ENCODE results near the gene CRYZL1.
"Not testable (repeated sequence)": the region's sequence is repeated elsewhere in the genome, so short reads cannot be mapped to it uniquely, and the experiment has no call there.

Gene CRYZL1

GRCh38 chr21:33641352-33642026, at the start of gene CRYZL1:
TSS of gene CRYZL1 (minus strand) at chr21:33641741. CDS start at chr21:33631551, 10,190 bp downstream.
- DNase-seq = peak; percentile 99 to 100

GRCh38 chr21:33690874-33691273, 49.3 kb upstream of the CRYZL1 start:
- DNase-seq = no peak

- no peak for DNase-seq
These were observed 46.8 kb upstream of the CRYZL1 start for GRCh38 chr21:33688353-33688752.

- no peak for DNase-seq
These were observed 46.1 kb upstream of the CRYZL1 start for GRCh38 chr21:33687634-33688033.

GRCh38 chr21:33686386-33686785, 44.8 kb upstream of the CRYZL1 start:
- DNase-seq = peak in 1 of 2 experiments; percentile 39

- DNase-seq = no peak
These were observed 44.2 kb upstream of the CRYZL1 start for GRCh38 chr21:33685613-33686197.

GRCh38 chr21:33684923-33685560, 43.5 kb upstream of the CRYZL1 start:
- no peak for DNase-seq

- DNase-seq = no peak
These were observed 42.5 kb upstream of the CRYZL1 start for GRCh38 chr21:33684068-33684467.

GRCh38 chr21:33682992-33683627, 41.6 kb upstream of the CRYZL1 start:
- DNase-seq = no peak

GRCh38 chr21:33680870-33681269, 39.3 kb upstream of the CRYZL1 start:
- DNase-seq = no peak

- DNase-seq = no peak
These were observed 35.9 kb upstream of the CRYZL1 start for GRCh38 chr21:33677450-33677849.

- DNase-seq = not testable (repeated sequence)
These were observed 35.1 kb upstream of the CRYZL1 start for GRCh38 chr21:33676666-33677065.

- no peak for DNase-seq
These were observed 32.7 kb upstream of the CRYZL1 start for GRCh38 chr21:33674226-33674625.

GRCh38 chr21:33673473-33673872, 31.9 kb upstream of the CRYZL1 start:
- no peak for DNase-seq

GRCh38 chr21:33670076-33670978, 28.8 kb upstream of the CRYZL1 start:
- no peak for DNase-seq

- no peak for DNase-seq
These were observed 27.1 kb upstream of the CRYZL1 start for GRCh38 chr21:33668620-33669019.

- no peak for DNase-seq
These were observed 26.6 kb upstream of the CRYZL1 start for GRCh38 chr21:33668180-33668579.

GRCh38 chr21:33667636-33668035, 26.1 kb upstream of the CRYZL1 start:
- no peak for DNase-seq

- DNase-seq = no peak
These were observed 24.6 kb upstream of the CRYZL1 start for GRCh38 chr21:33666153-33666552.

GRCh38 chr21:33664135-33664534, 22.6 kb upstream of the CRYZL1 start:
- DNase-seq = no peak

GRCh38 chr21:33663241-33663640, 21.7 kb upstream of the CRYZL1 start:
- DNase-seq = no peak

- no peak for DNase-seq
These were observed 20.5 kb upstream of the CRYZL1 start for GRCh38 chr21:33662046-33662445.

GRCh38 chr21:33661146-33661545, 19.6 kb upstream of the CRYZL1 start:
- no peak for DNase-seq

All from NCI-H187 (cell line).